Cerebellar cortex (tissue), 1 donor: Measurements from ENCODE around the gene ST6GAL1.
"Not testable (repeated sequence)": the region's sequence is repeated elsewhere in the genome, so short reads cannot be mapped to it uniquely, and the experiment has no call there.

Source experiments
- DNase-seq: peaks from one replicate; pipeline ENCODE4 v3.0.0-alpha.2; 2015; ENCODE audit warnings: low spot score

Gene ST6GAL1

DNA sequence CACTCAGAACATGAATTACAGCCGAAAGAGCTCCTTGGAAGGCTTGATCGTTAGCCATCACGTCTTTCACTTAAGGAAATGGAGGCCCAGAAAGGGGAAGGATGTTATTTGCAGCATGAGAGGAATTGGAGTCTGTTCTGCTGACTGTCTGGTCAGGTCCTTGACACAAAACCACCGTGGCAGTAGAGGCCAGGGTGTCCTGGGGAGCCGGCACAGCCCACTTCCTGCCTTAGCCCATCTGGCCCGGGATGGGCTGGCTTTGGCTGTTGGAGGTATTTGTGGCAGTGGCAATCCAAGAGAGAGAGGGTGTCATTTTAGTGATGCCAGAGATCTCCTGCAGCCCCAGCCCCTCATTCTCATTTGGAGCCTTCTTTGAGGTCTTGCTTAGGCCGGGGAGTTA lies 37.4 kb downstream of the ST6GAL1 start:
- no peak for DNase-seq

GRCh38 chr3:186969607-186970006 lies 39.3 kb downstream of the ST6GAL1 start:
- no peak for DNase-seq

DNA sequence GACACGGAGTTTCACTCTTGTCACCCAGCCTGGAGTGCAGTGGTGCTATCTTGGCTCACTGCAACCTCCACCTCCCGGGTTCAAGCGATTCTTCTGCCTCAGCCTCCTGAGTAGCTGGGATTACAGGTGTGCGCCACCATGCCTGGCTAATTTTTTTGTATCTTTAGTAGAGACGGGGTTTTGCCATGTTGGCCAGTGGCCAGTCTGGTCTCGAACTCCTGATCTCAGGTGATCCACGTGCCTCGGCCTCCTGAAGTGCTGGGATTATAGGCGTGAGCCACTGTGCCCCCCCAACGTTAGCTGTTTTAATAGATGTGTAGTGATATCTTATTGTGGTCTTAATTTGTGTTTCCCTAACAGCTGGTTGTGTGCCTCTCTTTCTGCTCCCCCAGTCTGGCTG lies 40.8 kb downstream of the ST6GAL1 start:
- not testable (repeated sequence) for DNase-seq

DNA sequence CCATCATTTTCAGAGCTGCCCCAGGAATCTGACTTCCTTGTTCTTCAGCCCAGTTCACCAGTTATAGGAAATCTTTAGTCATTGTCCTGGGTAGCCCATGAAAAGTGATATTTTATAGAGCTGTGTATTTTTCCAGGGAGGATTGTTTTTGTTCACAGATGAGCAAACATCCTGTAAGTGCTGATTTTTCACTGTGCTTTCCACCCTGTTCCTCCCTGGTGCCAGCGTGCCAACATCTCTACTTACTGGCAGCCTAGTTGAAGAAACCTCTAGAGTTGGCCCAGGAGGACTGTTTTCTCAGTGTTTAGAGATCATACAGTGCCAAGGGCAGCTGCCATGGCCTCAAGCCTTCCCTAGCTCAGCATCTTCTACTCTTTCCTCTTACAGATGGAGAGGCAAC lies 41.3 kb downstream of the ST6GAL1 start:
- DNase-seq, result no peak

- no peak for DNase-seq
Observed at GRCh38 chr3:186973702-186974101, 43.4 kb downstream of the ST6GAL1 start.

DNA sequence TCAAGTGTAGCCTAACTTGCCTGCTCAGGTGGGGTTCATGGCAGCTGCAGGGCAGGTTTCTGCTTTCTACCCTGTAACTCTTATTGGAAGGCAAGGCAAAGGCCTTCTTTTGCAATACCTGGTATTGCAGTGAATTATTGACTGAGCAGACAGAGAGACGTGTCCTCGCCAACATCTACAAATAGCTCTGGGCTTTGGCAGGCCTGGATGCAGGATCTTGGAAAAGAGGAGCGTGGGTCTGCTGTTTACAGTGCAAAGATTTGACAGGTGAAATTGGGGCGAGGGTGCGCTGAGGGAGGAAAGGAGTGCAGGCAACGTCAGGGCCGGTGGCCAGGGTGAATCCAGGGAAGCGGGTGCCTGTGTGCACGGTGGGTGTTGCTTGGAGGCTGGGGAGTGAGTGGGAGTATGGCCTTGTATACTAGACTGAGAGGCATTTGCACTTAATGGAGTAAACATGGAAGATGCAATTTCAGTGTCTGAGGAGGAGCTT lies 44.5 kb downstream of the ST6GAL1 start:
- DNase-seq, result no peak

GRCh38 chr3:186975726-186976125 lies 45.4 kb downstream of the ST6GAL1 start:
- DNase-seq, result no peak

- peak; percentile 6 for DNase-seq
Observed at GRCh38 chr3:186976837-186977750, 46.8 kb downstream of the ST6GAL1 start.

DNA sequence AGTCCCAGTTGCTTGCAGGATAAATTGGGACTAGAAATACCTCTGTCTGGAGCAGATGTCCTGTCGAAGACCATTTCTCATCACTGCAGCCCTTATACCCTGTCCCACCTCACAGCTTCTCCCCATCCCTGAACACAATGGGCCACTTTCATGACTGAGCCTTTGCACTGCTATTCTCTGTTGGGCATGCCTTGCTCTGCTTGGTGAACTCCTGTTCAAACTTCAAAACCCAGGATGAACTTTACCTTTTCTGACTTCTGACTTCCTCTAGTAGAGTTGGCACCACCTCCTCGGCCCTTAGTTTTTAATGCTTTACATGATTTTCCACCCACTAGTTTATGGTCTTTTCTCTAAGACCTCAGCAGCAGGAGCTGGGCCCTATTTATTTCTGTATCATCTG lies 48.4 kb downstream of the ST6GAL1 start:
- no peak for DNase-seq

GRCh38 chr3:186979852-186980251 lies 49.5 kb downstream of the ST6GAL1 start:
- no peak for DNase-seq

DNA sequence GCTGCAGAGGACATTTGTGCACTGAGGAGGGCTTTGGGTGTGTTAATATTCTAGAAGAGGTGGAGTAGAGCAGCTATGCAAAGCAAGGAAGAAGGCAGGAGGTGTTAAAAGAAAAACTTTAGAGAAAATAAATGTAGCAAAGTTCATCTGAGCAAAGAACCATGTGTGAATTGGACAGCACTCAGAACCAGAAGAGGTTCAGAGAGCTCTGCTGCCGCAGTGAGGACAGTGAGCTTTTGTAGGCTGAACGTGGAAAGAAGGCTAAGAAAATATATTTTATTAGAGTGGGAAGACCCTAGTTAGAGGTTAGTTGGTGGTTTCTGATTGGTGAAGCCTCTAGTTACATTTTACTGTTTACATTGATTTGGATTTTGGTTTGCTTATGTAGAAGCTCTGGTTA lies 50.7 kb downstream of the ST6GAL1 start:
- DNase-seq, result no peak

GRCh38 chr3:186983659-186984058 lies 53.3 kb downstream of the ST6GAL1 start:
- no peak for DNase-seq

DNA sequence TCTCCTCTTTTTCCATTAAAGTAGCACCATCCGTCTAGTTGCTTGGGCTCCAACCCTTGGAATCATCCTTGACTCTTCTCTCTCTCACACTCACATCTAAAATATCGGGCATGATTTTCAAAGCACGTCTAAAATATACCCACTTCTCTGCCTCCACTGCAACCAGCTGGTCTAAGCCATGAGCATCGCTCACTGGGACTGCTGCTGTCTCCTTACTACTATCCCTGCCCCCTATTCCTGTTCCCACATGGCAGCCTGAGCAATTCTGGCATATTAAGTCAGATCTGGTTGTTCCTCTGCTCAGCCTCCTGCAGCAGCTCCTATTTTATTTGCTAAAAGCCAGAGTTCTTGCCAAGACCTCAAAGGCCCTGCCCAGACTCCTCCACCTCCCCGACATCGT lies 53.7 kb downstream of the ST6GAL1 start:
- DNase-seq, result no peak

DNA sequence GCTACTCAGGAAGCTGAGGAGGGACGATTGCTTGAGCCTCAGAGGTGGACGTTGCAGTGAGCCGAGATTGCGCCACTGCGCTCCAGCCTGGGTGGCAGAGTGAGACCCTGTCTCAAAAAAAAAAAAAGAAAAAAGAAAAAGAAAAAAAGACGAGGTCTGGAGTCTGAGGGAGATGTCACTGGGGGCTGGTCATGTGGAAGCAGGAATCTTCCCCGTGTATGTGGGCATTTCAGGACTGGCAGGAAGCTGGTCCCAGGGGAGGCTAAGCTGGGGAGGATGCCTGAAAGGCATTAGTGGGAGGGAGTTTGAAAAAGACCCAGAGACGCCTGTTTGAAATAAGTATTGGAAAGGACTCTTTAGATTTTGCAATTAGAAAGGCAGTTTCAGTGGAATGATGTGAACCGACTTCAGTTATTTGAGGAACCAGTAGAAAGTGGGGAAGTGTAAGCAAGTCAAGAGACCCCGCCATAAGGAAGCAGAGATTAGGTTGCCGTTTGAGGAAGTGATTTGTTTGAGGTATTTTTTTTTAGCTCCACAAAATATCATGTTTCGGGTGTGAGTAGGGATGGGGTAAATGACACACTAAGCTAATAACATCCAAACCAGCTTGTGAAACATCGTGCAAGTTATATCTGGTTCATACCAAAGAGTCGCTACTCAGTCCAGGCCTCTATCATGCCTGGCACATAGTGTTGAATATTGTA lies 55.5 kb downstream of the ST6GAL1 start:
- no peak for DNase-seq

DNA sequence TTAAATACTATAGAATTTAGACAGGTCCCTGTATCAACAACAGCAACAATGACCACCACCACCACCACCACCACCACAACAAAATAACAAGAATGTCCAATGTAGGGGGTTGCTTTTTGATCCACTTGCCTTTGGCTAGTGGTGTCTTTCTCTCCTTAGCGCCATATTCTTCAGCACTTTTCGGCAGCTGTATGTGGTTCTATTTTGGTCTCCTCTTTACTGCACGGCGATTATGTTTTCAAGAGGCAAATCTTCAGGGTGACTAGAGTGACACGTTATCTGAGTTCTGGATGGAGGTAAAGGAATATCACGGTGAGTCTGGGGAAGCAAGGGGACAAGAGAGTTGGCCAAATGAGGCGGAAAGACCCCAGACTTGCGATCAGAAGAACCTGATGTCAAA lies 56.1 kb downstream of the ST6GAL1 start:
- no peak for DNase-seq

GRCh38 chr3:186986816-186987215 lies 56.5 kb downstream of the ST6GAL1 start:
- no peak for DNase-seq

DNA sequence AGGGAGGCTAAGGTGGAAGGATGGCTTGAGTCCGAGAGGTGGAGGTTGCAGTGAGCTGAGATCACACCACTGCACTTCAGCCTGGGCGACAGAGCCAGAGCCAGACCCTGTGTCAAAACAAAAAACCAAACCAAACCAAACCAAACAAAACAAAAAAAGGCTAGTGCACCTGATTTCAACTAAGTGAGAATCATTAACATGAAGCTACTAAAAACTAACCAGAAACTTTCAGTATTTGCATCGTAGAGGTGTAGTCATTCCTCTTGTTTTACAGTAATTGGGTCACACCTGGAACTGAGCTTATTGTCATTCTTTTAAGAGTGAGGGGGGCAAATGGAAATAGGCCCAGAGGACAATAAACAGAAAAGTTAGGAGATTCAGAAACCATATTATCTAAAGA lies 58.5 kb downstream of the ST6GAL1 start:
- no peak for DNase-seq

DNA sequence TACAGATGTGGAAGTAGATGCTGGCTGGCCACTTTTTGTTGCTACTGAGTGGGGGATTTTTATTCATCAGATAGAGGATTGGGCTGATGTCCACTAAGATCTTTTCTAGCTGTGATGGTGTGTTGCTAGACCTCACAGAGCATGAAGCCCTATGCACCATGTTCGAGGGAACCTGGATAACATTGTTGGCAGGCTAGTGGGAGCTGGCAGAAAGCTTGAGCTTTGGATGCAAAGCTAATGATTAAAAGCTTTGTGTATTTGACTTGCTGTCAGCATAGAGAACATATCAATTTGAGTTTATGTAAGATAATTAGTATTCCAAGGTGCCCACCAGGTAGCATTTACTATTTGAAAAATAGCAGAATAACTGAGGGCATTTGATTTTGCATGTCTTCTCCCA lies 59.1 kb downstream of the ST6GAL1 start:
- DNase-seq, result no peak

DNA sequence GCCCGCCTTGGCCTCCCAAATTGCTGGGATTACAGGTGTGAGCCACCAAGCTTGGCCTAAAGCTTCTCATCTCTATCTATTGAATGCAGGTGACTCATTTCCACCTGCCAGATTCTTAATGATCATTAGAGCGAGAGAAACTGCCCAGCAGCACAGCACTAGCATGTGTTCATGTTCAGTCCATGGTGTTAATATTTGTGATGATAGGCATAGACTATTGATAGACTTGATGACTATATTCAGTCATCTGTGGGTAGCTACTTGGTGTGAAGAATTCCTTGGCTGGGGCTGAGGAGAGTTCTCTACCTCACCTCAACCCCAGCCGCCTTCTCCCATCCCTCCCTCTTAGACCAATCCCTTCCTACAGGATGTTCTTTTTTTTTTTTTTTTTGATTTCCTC lies 60.0 kb downstream of the ST6GAL1 start:
- no peak for DNase-seq

GRCh38 chr3:186990878-186991308 lies 60.6 kb downstream of the ST6GAL1 start:
- DNase-seq, result no peak

DNA sequence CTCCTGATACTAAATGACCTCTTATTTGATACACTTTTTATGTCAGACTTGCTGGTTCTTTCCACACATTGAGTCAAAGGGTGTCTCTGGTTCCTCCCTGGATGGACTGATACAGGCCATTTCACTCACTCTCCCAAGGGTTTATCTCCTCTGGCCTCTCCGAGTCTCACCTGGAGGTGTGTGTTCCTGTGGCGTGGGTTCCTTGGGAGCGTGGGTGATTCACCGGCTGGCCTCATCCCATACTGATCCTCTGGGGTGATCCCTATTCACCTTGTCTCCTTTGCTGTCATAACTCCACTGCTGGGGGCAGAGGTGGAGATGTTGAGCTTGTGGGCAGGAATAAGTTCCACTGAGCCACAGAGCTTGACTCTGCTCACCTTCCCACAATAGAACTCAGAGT lies 61.1 kb downstream of the ST6GAL1 start:
- no peak for DNase-seq

- not testable (repeated sequence) for DNase-seq
Observed at GRCh38 chr3:186992096-186992495, 61.8 kb downstream of the ST6GAL1 start.

GRCh38 chr3:186993210-186993782 lies 63.0 kb downstream of the ST6GAL1 start:
- no peak for DNase-seq
